Naive thymus-derived CD8-positive, alpha-beta T cell (primary cell): ENCODE measurements around the gene CORO7. TPM values are rescaled to one million over a fixed set of nuclear protein-coding genes. Genes with fewer than 3 reads are reported as not detected.

ENCODE experiments used
- ATAC-seq, 2 donors: fragments of 150-1000 bp; cut with Tn5 transposase in 1 of 2; sonication (Bioruptor Pico), chemical (Tn5 transposase) in 1 of 2; 1 replicate in 1 of 2; 2 replicates in 1 of 2; pipeline ENCODE4 v1.10.0; 2021; ENCODE audit warnings: mild to moderate bottlenecking in 2 of 2, moderate library complexity in 2 of 2
- POLR2A ChIA-PET: fragments of 350-600 bp; sonication (Branson Sonifier 250); formaldehyde crosslinking; loops from one replicate; lab custom pipeline; 2021; ENCODE audit warnings: antibody characterized with exemption; lab: Charles Lee
- DNase-seq, 10 donors: peaks; one replicate each; pipeline versions ENCODE4 v3.0.0 to v3.0.0-alpha.2; 2020 to 2022
- H3K27ac Mint-ChIP-seq, 10 donors: one replicate each; pipeline ENCODE4 v1.8.0; 2020 to 2022; ENCODE audit warnings: mild to moderate bottlenecking in 10 of 10, mixed read lengths in 10 of 10, moderate library complexity in 4 of 10, inconsistent platforms in 1 of 10
- H3K27me3 Mint-ChIP-seq, 5 donors: one replicate each; pipeline ENCODE4 v1.8.0; 2021 to 2022; ENCODE audit warnings: mixed read lengths in 5 of 5
- H3K36me3 Mint-ChIP-seq, 3 donors: one replicate each; pipeline ENCODE4 v1.8.0; 2020 to 2022; ENCODE audit warnings: mixed read lengths in 3 of 3, mild to moderate bottlenecking in 2 of 3, inconsistent platforms in 1 of 3
- H3K4me1 Mint-ChIP-seq, 4 donors: one replicate each; pipeline ENCODE4 v1.8.0; 2021 to 2022; ENCODE audit warnings: mixed read lengths in 4 of 4
- H3K4me3 Mint-ChIP-seq, 10 donors: one replicate each; pipeline ENCODE4 v1.8.0; 2020 to 2022; ENCODE audit warnings: mild to moderate bottlenecking in 10 of 10, mixed read lengths in 10 of 10, moderate library complexity in 6 of 10, inconsistent platforms in 1 of 10
- H3K9me3 Mint-ChIP-seq, 9 donors: one replicate each; pipeline ENCODE4 v1.8.0; 2020 to 2022; ENCODE audit warnings: mixed read lengths in 9 of 9, mild to moderate bottlenecking in 3 of 9, inconsistent platforms in 1 of 9, moderate library complexity in 1 of 9
- polyA plus RNA-seq, 3 donors: library from polyadenylated mRNA; unstranded; fragments of 300-500 nt; fragmentation: Illumina TruSeq; gene quantifications; one replicate each; pipeline ENCODE4 v1.2.3, GENCODE V29; 2021
- total RNA-seq, 8 experiments: library from RNA in 2 of 8; stranded (reverse) in 2 of 8; gene quantifications; one replicate each; pipeline ENCODE4 v1.2.3 and lab custom pipeline; 2021 to 2026

The CORO7 gene
- total and polyA plus RNA-seq, 5 experiments from 2014 or later = 44.6 to 169 (median 79.9) TPM

GRCh38 chr16:4425378-4426020 lies 9.1 kb upstream of the CORO7 start, which contains the start of gene DNAJA3:
Gene DNAJA3 (plus strand): TSS chr16:4425868. CDS start chr16:4425882, 14 bp downstream.
- Mint-ChIP-seq H3K36me3 (peaks cover 0 to 21% (median 0%) of the 10 kb centered on the region in 3 donors), H3K9me3 (no peaks in the 10 kb centered on the region), H3K27ac (peak within 1 kb of the TSS; percentile 98 to 100 (median 100)), H3K27me3 (no peaks in the 10 kb centered on the region), H3K4me1 (peaks cover 16 to 37% (median 31%) of the 10 kb centered on the region in 4 donors), H3K4me3 (peak within 1 kb of the TSS; percentile 89 to 100 (median 94))
- ATAC-seq (peak; percentile 86 to 89), DNase-seq (peak; percentile 86 to 99 (median 94))
- POLR2A ChIA-PET = interaction anchor here (0.6 to 5.1 kb wide), 5 partner anchors 10 to 520 kb away, joined by 3 to 38 read pairs (median 3); partner anchors contain the start of genes CORO7 and HMOX2

- no peaks in the 10 kb centered on the region for H3K9me3 Mint-ChIP-seq
- peaks cover 9 to 22% (median 14%) of the 10 kb centered on the region in 4 donors for H3K4me1 Mint-ChIP-seq
- H3K27ac Mint-ChIP-seq = peak overlapping the region in 2 of 10 donors; percentile 45 to 73
- DNase-seq (no peak), ATAC-seq (no peak)
- H3K27me3 Mint-ChIP-seq = no peaks in the 10 kb centered on the region
- H3K36me3 Mint-ChIP-seq = peaks cover 0 to under 1% (median 0%) of the 10 kb centered on the region in 3 donors
- H3K4me3 Mint-ChIP-seq = no peak overlapping the region
- POLR2A ChIA-PET = interaction anchor here (0.8 to 1.6 kb wide), 2 partner anchors 10 to 26 kb away, joined by 3 to 4 read pairs; no protein-coding TSS in a partner anchor
These were observed 4.2 kb upstream of the CORO7 start for GRCh38 chr16:4420505-4421105.

GRCh38 chr16:4419402-4419959 lies 3.1 kb upstream of the CORO7 start:
- no peak overlapping the region for H3K4me3 Mint-ChIP-seq
- POLR2A ChIA-PET = interaction anchor here (0.6 to 1.6 kb wide), 5 partner anchors 9 to 384 kb away, joined by 3 to 4 read pairs (median 3); partner anchors contain the start of gene HMOX2
- H3K9me3 Mint-ChIP-seq = no peaks in the 10 kb centered on the region
- no peaks in the 10 kb centered on the region for H3K27me3 Mint-ChIP-seq
- H3K36me3 Mint-ChIP-seq = peaks cover 0 to 7% (median 0%) of the 10 kb centered on the region in 3 donors
- ATAC-seq (no peak), DNase-seq (no peak)
- peaks cover 12 to 24% (median 18%) of the 10 kb centered on the region in 4 donors for H3K4me1 Mint-ChIP-seq
- peak overlapping the region in 3 of 10 donors; percentile 10 to 83 (median 18) for H3K27ac Mint-ChIP-seq

GRCh38 chr16:4415538-4416199 lies 727 bp downstream of the CORO7 start:
- H3K4me1 Mint-ChIP-seq = peaks cover 20 to 46% (median 38%) of the 10 kb centered on the region in 4 donors
- H3K36me3 Mint-ChIP-seq = peaks cover 0 to 35% (median 8%) of the 10 kb centered on the region in 3 donors
- H3K9me3 Mint-ChIP-seq = peaks cover 0 to 2% (median 0%) of the 10 kb centered on the region in 9 donors
- H3K27me3 Mint-ChIP-seq = no peaks in the 10 kb centered on the region
- peak overlapping the region; percentile 92 to 99 (median 96) for H3K4me3 Mint-ChIP-seq
- H3K27ac Mint-ChIP-seq = peak overlapping the region; percentile 92 to 100 (median 99)
- ATAC-seq (peak; percentile 2 to 10), DNase-seq (peak; percentile 41 to 85 (median 72))
- POLR2A ChIA-PET = interaction anchor here (0.6 to 4.8 kb wide), 17 partner anchors 8 to 201 kb away, joined by 3 to 38 read pairs (median 7); partner anchors contain the start of genes CDIP1, DNAJA3, HMOX2 and NMRAL1

- DNase-seq = peak; percentile 60 to 95 (median 86)
- Mint-ChIP-seq H3K27me3 (no peaks in the 10 kb centered on the region), H3K36me3 (peaks cover 0 to 47% (median 12%) of the 10 kb centered on the region in 3 donors), H3K27ac (peak overlapping the region; percentile 92 to 100 (median 99)), H3K4me1 (peaks cover 23 to 58% (median 44%) of the 10 kb centered on the region in 4 donors), H3K4me3 (peak overlapping the region; percentile 92 to 99 (median 96)), H3K9me3 (peaks cover 0 to 2% (median 0%) of the 10 kb centered on the region in 9 donors)
- POLR2A ChIA-PET = interaction anchor here (0.7 to 4.8 kb wide), 17 partner anchors 9 to 917 kb away, joined by 3 to 38 read pairs (median 6); partner anchors contain the start of genes CDIP1, DNAJA3, HMOX2 and NMRAL1
- peak; percentile 62 to 68 for ATAC-seq
These were observed 2.0 kb downstream of the CORO7 start for GRCh38 chr16:4414187-4414917.

GRCh38 chr16:4412854-4413253 lies 3.5 kb downstream of the CORO7 start:
- Mint-ChIP-seq H3K9me3 (peaks cover 0 to 2% (median 0%) of the 10 kb centered on the region in 9 donors), H3K27ac (peak overlapping the region; percentile 37 to 100 (median 99)), H3K36me3 (peaks cover 0 to 58% (median 14%) of the 10 kb centered on the region in 3 donors), H3K4me3 (peak overlapping the region in 6 of 10 donors; percentile 6 to 99 (median 42)), H3K4me1 (peaks cover 23 to 67% (median 44%) of the 10 kb centered on the region in 4 donors), H3K27me3 (no peaks in the 10 kb centered on the region)
- ATAC-seq (no peak), DNase-seq (peak in 1 of 10 donors; percentile 1)
- POLR2A ChIA-PET = interaction anchor here (0.9 to 1.5 kb wide), 2 partner anchors 10 to 46 kb away, joined by 3 to 7 read pairs; no protein-coding TSS in a partner anchor

GRCh38 chr16:4412159-4412558 lies 4.2 kb downstream of the CORO7 start:
- ATAC-seq (no peak), DNase-seq (peak in 4 of 10 donors; percentile 0 to 20 (median 20))
- POLR2A ChIA-PET = no interaction called here
- H3K9me3 Mint-ChIP-seq = peaks cover 0 to 2% (median 0%) of the 10 kb centered on the region in 9 donors
- peak overlapping the region in 5 of 10 donors; percentile 8 to 99 (median 31) for H3K4me3 Mint-ChIP-seq
- H3K4me1 Mint-ChIP-seq = peaks cover 23 to 64% (median 43%) of the 10 kb centered on the region in 4 donors
- no peaks in the 10 kb centered on the region for H3K27me3 Mint-ChIP-seq
- peaks cover 0 to 62% (median 14%) of the 10 kb centered on the region in 3 donors for H3K36me3 Mint-ChIP-seq
- peak overlapping the region in 8 of 10 donors; percentile 19 to 100 (median 99) for H3K27ac Mint-ChIP-seq

- Mint-ChIP-seq H3K4me3 (peak overlapping the region in 3 of 10 donors; percentile 24 to 45 (median 30)), H3K4me1 (peaks cover 21 to 61% (median 41%) of the 10 kb centered on the region in 4 donors), H3K9me3 (peaks cover 0 to 2% (median 0%) of the 10 kb centered on the region in 9 donors), H3K27me3 (no peaks in the 10 kb centered on the region), H3K36me3 (peaks cover 0 to 66% (median 17%) of the 10 kb centered on the region in 3 donors), H3K27ac (peak overlapping the region in 5 of 10 donors; percentile 71 to 99 (median 86))
- ATAC-seq = no peak
- no peak for DNase-seq
- POLR2A ChIA-PET = no interaction called here
These were observed 4.7 kb downstream of the CORO7 start for GRCh38 chr16:4411684-4412083.

GRCh38 chr16:4410335-4411075 lies 5.9 kb downstream of the CORO7 start:
- Mint-ChIP-seq H3K4me1 (peaks cover 20 to 63% (median 37%) of the 10 kb centered on the region in 4 donors), H3K4me3 (peak overlapping the region in 4 of 10 donors; percentile 15 to 80 (median 52)), H3K27ac (peak overlapping the region; percentile 33 to 96 (median 80)), H3K36me3 (peaks cover 0 to 77% (median 21%) of the 10 kb centered on the region in 3 donors), H3K27me3 (no peaks in the 10 kb centered on the region), H3K9me3 (peaks cover 0 to 2% (median 0%) of the 10 kb centered on the region in 9 donors)
- peak in 3 of 10 donors; percentile 1 to 29 (median 18) for DNase-seq
- no peak for ATAC-seq
- POLR2A ChIA-PET = interaction anchor here (0.6 to 1.1 kb wide), 4 partner anchors 9 to 59 kb away, joined by 3 to 4 read pairs (median 3); partner anchors contain the start of gene PAM16
